ENCODE data around the gene C1orf210. TPM values are rescaled to one million over a fixed set of nuclear protein-coding genes. Genes with fewer than 3 reads are reported as not detected.

The C1orf210 gene
- 10 to 100 TPM in 3 of 4 donors, 1 to 10 TPM in 1; 4.3 to 20.9 (median 16.0) TPM for total RNA-seq

- 46% methylated on average over 16 of the region's 19 CpGs for WGBS
- Histone ChIP-seq H3K36me3 (no peaks in the 10 kb centered on the region), H3K4me3 (peak within 1 kb of the TSS; percentile 39), H3K4me1 (peaks cover 4% of the 10 kb centered on the region), H3K27me3 (no peaks in the 10 kb centered on the region), H3K9me3 (no peaks in the 10 kb centered on the region), H3K27ac (peak within 1 kb of the TSS; percentile 31)
- peak in 1 of 2 donors; percentile 76 for DNase-seq (ENCODE audit: low spot score in 2 of 2)
- TF ChIP-seq POLR2AphosphoS5 (IDR thresholded peaks at IDR 0.05) (no peak), EP300 (IDR thresholded peaks at IDR 0.05) (no peak), POLR2A (IDR thresholded peaks at IDR 0.05) (no peak), CTCF (IDR thresholded peaks at IDR 0.05) (peak in 1 of 2 donors; percentile 51)
Measured at GRCh38 chr1:43285269-43285990, at the start of gene C1orf210. TSS of gene C1orf210 (minus strand) at chr1:43285581. CDS start at chr1:43283270, 2,311 bp downstream.

DNA sequence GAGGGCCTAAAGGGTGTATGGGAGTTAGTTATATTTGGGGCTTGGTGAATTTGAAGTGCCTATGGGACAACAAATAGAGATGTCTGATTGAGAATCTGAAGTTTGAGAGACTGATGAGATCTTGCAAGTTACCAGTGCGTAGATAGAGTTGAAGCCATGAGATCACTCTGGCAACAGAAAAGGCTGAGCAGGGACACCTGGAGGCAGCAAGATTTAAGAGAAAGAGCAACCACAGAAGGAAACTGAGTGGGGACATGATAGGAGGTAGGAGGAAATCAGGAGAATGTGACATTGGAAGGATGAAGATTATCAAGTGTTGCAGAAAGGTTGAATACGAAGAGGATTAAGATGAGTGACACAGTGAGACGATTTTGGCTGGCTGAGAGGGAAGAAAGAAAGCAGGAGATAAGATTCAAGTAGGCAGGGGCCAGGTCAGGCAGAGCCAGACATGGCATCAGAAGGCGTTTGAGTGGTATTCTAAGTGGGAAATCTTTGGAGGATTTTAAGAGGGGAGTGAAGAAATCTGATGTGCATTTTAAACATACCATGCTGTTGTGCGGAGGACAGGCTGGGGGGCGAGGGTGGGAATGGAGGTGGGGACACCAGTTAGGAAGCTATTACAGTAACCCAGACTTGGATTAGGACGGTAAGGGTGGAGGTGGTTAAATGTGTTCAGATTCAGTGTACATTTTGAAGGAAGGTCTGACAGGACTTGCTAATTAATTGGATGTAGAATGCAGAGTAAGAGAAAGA is 49.2 kb upstream of the C1orf210 start:
- no peaks in the 10 kb centered on the region for H3K9me3 ChIP-seq
- H3K4me1 ChIP-seq, result peaks cover 11% of the 10 kb centered on the region
- H3K27me3 ChIP-seq, result no peaks in the 10 kb centered on the region
- H3K27ac ChIP-seq, result no peak overlapping the region
- peak in 1 of 2 donors; percentile 10 for DNase-seq (ENCODE audit: low spot score in 2 of 2)
- 75% methylated on average over 7 of the region's 7 CpGs for WGBS
- TF ChIP-seq POLR2AphosphoS5 (IDR thresholded peaks at IDR 0.05) (no peak), CTCF (IDR thresholded peaks at IDR 0.05) (no peak), POLR2A (IDR thresholded peaks at IDR 0.05) (no peak), EP300 (IDR thresholded peaks at IDR 0.05) (no peak)
- no peak overlapping the region for H3K4me3 ChIP-seq
- H3K36me3 ChIP-seq, result no peaks in the 10 kb centered on the region

DNA sequence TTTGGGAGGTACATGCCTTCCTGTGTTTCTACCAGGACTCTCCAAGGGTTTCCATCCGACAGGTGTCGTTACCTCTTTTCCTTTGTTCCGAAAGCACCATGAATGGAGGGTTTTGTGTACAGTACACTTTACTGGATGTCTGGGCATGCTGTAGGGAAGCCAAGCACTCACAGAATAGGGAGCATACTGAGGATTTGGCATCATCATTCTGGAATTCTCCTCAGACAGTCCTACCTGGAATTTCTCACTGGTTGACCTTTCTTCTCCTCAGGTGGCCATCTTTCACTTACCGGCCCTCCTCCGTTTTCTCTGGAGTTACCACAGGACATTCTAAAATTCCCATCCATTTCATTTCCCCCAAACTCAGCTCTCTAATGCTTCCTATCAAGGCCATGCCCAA is 46.3 kb upstream of the C1orf210 start:
- H3K9me3 ChIP-seq, result peaks cover 10% of the 10 kb centered on the region
- H3K27me3 ChIP-seq, result no peaks in the 10 kb centered on the region
- 91% methylated on average over 5 of the region's 5 CpGs for WGBS
- H3K4me1 ChIP-seq, result peaks cover 12% of the 10 kb centered on the region
- H3K27ac ChIP-seq, result no peak overlapping the region
- H3K36me3 ChIP-seq, result no peaks in the 10 kb centered on the region
- H3K4me3 ChIP-seq, result no peak overlapping the region
- no peak for DNase-seq (ENCODE audit: low spot score in 2 of 2)
- TF ChIP-seq CTCF (IDR thresholded peaks at IDR 0.05) (no peak), POLR2A (IDR thresholded peaks at IDR 0.05) (no peak), POLR2AphosphoS5 (IDR thresholded peaks at IDR 0.05) (no peak), EP300 (IDR thresholded peaks at IDR 0.05) (no peak)

DNA sequence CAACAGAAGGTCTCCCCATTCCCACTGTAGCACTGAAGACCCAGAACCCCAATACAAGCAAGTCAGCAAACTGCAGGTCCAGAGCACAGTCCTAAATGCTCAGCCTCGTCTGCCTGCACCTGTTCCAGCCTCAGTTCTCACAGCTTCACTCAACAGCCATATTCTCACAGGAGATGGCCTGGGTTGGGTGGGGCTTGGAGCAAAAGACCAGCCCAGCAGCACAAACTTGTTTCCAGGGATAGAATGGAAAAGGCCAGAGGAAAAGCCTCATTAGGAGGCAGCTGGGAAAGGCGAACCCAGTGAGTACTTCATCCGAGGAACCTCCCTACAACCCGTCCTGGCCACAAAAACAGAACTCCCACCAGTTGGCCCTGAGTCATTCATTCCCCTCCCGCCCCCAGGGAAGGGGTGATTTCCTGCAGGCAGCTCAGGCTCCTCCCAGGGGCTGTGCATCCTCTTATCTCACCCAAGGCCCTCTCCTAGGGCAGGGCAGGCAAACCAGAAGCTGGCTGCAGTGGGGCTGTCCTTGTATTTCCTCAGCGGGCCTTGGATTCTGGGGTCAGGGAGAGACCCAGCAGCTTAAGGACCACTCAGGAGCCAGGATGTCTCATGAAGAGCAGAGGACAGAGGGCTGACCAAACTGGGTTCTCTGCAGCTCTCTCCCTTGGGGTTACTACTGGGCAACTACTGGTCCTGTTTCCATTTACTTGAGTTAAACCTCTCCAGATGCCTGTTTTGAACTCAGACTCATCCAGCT is 44.8 kb upstream of the C1orf210 start:
- peaks cover 14% of the 10 kb centered on the region for H3K9me3 ChIP-seq
- no peak overlapping the region for H3K4me3 ChIP-seq
- H3K27me3 ChIP-seq, result no peaks in the 10 kb centered on the region
- no peak overlapping the region for H3K27ac ChIP-seq
- 36% methylated on average over 6 of the region's 6 CpGs for WGBS
- DNase-seq (ENCODE audit: low spot score in 2 of 2), result peak in 1 of 2 donors; percentile 76
- peaks cover 12% of the 10 kb centered on the region for H3K4me1 ChIP-seq
- no peak for TF ChIP-seq CTCF (IDR thresholded peaks at IDR 0.05)
- no peak for TF ChIP-seq POLR2A (IDR thresholded peaks at IDR 0.05)
- no peak for TF ChIP-seq POLR2AphosphoS5 (IDR thresholded peaks at IDR 0.05)
- TF ChIP-seq EP300 (IDR thresholded peaks at IDR 0.05), result no peak
- no peaks in the 10 kb centered on the region for H3K36me3 ChIP-seq

All from suprapubic skin (tissue), 4 donors.